ENCODE measurements around the gene USP37.

DNA sequence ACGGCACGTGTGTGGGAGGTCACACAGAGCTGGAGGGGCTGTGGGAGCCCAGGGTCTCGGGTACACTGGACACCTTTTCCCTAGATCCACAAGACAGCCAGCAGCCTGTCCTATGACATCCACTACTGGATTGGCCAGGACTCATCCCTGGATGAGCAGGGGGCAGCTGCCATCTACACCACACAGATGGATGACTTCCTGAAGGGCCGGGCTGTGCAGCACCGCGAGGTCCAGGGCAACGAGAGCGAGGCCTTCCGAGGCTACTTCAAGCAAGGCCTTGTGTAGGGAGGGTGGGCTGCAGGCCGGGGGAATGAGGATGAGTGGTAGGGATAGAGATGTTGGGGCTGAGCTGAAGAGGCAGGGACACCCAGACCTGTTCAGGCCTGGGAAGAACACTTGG is 142.6 kb downstream of the USP37 start:
- TF ChIP-seq POLR2AphosphoS5 (IDR thresholded peaks at IDR 0.05; ENCODE audit: low read depth, low read length): no peak
- no peak for TF ChIP-seq SIN3A (IDR thresholded peaks at IDR 0.05; ENCODE audit: borderline replicate concordance, insufficient read depth, low read length)
- no peak for TF ChIP-seq TAF1 (IDR thresholded peaks at IDR 0.05; ENCODE audit: borderline replicate concordance, insufficient read depth, low read length)
- TF ChIP-seq, protein P1, sequence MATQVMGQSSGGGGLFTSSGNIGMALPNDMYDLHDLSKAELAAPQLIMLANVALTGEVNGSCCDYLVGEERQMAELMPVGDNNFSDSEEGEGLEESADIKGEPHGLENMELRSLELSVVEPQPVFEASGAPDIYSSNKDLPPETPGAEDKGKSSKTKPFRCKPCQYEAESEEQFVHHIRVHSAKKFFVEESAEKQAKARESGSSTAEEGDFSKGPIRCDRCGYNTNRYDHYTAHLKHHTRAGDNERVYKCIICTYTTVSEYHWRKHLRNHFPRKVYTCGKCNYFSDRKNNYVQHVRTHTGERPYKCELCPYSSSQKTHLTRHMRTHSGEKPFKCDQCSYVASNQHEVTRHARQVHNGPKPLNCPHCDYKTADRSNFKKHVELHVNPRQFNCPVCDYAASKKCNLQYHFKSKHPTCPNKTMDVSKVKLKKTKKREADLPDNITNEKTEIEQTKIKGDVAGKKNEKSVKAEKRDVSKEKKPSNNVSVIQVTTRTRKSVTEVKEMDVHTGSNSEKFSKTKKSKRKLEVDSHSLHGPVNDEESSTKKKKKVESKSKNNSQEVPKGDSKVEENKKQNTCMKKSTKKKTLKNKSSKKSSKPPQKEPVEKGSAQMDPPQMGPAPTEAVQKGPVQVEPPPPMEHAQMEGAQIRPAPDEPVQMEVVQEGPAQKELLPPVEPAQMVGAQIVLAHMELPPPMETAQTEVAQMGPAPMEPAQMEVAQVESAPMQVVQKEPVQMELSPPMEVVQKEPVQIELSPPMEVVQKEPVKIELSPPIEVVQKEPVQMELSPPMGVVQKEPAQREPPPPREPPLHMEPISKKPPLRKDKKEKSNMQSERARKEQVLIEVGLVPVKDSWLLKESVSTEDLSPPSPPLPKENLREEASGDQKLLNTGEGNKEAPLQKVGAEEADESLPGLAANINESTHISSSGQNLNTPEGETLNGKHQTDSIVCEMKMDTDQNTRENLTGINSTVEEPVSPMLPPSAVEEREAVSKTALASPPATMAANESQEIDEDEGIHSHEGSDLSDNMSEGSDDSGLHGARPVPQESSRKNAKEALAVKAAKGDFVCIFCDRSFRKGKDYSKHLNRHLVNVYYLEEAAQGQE (IDR thresholded peaks at IDR 0.05; ENCODE audit: insufficient read depth in 1 of 2, low read depth in 2 of 2, low read length in 2 of 2): no peak
- no peak for TF ChIP-seq FOXP2 (optimal IDR thresholded peaks at IDR 0.05; ENCODE audit: borderline replicate concordance, extremely low read depth, extremely low read length, insufficient read depth)

Data from PFSK-1 (cell line).